HG02943 (cell line): ENCODE results near the gene ARTN.

Experiments used
- ATAC-seq: cut with Tn5 transposase; IDR thresholded peaks from one replicate; pipeline ENCODE4 v1.9.1; 2021; ENCODE audit warnings: mild to moderate bottlenecking, low read depth, moderate library complexity; ENCODE audit not compliant: unreplicated experiment

The ARTN gene

DNA sequence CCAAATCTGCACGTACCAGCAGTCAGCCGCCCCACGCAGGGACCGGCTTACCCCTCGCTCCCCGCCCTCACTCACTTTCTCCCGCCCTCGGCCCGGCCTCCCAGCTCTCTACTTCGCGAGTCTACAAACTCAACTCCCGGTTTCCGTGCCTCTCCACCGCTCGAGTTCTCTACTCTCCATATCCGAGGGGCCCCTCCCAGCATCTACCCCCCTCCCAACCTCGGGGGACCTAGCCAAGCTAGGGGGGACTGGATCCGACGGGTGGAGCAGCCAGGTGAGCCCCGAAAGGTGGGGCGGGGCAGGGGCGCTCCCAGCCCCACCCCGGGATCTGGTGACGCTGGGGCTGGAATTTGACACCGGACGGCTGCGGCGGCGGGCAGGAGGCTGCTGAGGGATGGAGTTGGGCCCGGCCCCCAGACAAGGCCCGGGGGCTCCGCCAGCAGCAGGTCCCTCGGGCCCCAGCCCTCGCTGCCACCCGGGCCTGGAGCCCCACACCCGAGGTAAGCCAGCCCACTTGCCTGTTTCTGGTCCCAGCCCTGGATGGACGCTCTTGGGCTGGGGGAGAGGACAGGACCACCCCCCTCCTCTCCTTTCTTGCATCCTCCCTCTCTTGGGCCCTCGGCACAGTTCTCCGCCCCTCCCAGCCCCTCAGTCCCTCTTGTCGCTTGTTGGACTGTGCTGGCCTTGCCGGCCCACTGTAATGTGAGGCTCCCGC lies at the start of gene ARTN:
Gene ARTN, plus strand, starts transcription at position 416 of the 715 bp plus-strand sequence. CDS start 1,856 bp downstream, outside the sequence.
- ATAC-seq: no peak

DNA sequence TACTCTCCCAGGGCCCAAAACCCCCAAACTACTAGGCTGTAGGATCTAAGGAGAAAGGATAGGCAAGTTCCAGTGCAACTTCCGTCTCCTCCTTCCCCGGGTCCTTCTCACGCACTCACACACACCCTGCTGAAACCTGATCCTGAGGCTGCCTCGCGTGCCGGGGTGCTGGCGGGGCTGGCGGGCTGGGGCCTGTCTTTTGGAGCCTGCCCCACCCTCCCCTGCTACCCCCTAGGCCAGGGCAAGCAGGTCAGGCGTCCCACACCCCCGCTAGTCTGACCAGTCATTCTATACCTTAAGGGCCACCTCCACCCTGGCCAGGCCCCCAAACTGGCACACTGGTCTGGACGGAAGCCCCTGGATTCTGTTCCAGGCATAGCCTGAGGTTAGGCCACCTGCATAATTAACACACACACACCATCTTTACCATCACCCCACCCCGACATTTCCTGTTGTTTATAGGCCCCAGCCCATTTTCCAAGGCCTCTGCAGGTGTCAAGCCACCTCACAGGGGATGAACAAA lies 48.3 kb upstream of the ARTN start:
- ATAC-seq: no peak

- no peak for ATAC-seq
Observed at GRCh38 chr1:43887748-43888147, 45.9 kb upstream of the ARTN start.

DNA sequence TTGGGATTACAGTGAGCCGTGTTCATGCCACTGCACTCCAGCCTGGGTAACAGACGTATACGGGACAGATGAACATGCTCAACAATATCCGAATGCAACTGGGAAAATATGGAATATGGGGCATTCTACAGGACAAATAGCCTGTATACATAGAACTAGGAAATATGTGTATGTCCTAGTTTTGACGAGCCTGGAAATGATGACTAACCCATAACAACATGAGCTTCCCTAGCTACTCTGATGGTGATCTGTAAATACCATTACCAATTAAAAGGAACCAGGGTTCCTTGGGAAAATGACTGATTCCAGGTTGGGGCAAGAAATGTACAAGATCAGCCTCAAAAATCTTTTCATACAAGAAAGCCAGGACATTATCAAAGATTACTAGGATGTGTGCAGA lies 42.8 kb upstream of the ARTN start:
- no peak for ATAC-seq

DNA sequence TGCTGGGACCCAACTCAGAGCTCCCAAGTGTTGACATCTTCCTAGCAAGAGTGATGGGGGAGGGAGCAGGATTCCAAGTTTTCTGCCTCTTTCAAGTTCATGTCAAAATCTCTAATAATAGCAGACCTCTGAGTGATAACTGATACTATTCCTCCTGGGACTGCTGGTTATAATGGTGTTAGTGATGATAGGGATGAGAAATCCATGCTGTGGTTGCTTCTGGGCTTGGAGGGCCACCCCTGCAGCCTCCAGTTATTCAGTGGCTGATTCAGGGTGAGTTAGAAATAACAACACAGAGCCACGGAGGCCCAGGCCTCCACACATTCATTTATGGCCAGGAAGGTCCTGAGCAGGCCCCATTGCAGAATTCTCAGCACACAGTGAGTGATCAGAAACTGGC lies 40.6 kb upstream of the ARTN start:
- no peak for ATAC-seq

DNA sequence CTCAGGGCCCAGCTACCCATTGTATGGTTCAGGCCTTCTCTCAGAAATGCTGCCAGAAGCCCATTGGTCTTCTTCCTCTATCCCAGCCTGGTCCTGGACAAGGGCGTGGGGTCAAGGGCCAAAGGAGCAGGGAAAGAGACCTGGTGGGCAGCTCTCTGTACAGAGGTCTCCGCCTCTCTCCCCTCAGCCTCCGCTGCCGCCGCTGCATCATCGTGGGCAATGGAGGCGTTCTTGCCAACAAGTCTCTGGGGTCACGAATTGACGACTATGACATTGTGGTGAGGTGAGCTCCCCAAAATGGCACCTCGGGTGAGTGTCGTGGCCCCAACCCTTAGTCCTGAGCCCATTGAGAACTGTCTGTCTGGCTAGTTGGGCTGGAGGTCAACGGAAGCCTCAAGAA lies 34.6 kb upstream of the ARTN start:
- no peak for ATAC-seq

GRCh38 chr1:43900386-43900785 lies 33.2 kb upstream of the ARTN start:
- no peak for ATAC-seq

DNA sequence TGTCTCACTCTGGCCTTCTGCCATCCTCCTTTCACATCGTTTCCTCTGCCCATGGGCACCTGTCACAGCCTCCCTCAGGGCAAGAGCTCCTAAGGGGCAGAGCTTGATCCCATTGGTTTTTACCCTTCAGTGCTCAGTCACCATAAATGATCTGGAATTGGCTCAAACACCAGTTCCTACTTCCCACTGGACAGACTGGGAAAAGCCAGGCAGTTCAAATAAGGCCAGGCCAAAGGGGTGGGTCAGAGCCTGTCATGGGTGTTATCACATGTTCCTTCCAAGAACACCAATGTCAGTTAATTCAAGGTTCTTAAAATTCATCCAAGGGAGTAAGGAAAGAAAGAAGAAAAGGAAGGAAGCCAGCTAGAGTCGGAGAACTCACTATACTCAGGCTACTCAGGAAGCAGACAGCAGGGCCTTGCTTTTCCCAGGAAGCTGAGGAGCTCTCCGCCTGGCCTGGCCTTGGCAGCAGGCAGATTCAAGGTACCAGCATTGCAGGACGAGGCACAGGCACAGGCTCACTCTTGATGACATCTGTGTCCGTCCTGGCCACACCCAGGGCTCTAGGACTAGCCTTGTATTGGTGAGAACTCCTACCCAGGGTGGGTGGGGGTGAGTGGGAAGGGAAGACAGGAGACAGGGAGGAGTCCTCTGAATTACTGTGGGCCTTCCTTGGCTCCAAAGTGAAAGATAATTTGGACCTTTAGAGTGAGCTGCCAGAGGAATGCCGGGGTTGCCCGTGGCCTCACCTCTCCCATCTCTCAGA lies 32.2 kb upstream of the ARTN start:
- no peak for ATAC-seq

GRCh38 chr1:43902058-43902831 lies 31.4 kb upstream of the ARTN start:
- ATAC-seq: no peak

- ATAC-seq: no peak
Observed at GRCh38 chr1:43904660-43905551, 28.7 kb upstream of the ARTN start.

GRCh38 chr1:43908226-43908625 lies 25.4 kb upstream of the ARTN start:
- no peak for ATAC-seq

GRCh38 chr1:43908858-43909257 lies 24.7 kb upstream of the ARTN start:
- no peak for ATAC-seq

DNA sequence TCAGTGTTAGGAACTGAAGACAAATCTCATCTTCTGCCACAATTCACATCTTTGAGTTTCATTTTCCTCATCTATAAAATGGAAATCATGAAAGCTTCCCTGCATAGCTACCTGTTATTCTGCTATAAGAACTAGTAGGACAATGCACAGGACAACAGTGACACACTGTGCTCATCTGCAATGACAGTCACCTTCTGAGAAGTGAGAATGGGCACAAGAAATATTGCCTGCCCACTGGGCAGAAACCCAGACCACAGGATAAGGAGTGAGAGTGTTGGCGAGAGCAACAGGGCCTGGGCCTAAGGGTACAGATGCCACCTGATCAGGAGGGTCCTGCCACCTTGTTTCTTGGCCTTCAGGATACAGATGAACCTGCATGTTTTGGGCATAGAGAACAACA lies 23.3 kb upstream of the ARTN start:
- no peak for ATAC-seq

DNA sequence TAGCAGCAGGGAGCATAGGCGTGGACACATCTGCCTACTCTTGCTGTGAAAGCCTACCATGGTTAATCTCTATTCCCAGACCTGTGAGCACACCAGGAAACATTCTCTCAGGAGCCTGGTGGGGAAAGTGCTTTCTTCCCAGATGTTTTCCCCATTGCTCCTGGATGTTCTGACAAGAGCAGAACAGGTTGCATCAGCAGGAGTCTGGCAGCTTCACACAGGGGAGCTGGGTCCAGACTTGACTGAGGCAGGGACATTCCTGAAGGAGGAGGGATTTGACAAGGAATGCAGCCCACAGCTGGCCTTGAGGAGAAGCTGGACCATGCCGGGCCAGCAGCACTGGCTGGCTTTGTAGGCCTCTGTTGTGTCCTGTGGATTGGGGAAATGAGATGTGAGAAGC lies 21.0 kb upstream of the ARTN start:
- ATAC-seq: no peak

GRCh38 chr1:43913051-43913501 lies 20.5 kb upstream of the ARTN start:
- no peak for ATAC-seq

DNA sequence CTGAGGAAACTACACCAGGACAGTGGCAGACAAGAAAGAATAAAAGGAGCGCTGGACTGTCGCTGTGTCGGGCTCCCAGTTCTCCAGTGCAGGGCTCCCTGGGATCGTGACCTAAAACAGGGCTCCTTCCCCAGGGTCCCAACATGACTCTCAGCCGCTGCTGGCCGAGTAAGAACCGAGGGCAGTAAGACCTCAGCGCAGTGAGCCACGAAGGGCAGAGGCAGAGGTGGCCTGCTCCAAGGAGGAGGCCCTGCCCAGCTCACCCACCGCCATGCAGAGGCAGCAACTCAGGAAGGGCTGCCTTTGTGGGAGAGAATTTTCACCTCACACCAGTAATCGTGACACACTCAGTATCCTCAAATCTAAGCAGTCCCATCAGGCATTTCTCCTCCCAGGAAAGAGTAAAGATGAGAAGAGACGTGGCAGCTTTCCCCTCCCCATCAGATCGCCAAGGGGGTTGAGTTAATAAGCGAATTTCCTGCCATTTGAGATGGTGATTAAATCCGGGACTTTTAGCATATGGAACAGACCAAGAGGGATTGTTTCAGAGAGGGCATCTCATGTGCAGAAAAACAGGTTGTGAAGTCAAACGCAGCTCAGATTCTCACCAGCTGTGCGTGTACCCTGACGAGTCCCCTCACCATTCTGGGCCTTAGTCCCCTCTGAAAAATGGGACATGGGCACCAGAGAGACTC lies 19.8 kb upstream of the ARTN start:
- no peak for ATAC-seq

GRCh38 chr1:43914576-43915525 lies 18.8 kb upstream of the ARTN start:
- ATAC-seq: no peak

GRCh38 chr1:43919906-43920305 lies 13.7 kb upstream of the ARTN start:
- no peak for ATAC-seq
